ENCODE data around the gene TNK2. TPM values are rescaled to one million over a fixed set of nuclear protein-coding genes. Genes with fewer than 3 reads are reported as not detected.
"Not testable (repeated sequence)": the region's sequence is repeated elsewhere in the genome, so short reads cannot be mapped to it uniquely, and the experiment has no call there.

TNK2 gene
- polyA plus RNA-seq, 3 donors, result 0.84 to 131 (median 1.8) TPM

GRCh38 chr3:195903950-195904290 lies 4.4 kb downstream of the TNK2 start:
- Mint-ChIP-seq H3K4me1 (peaks cover 91% of the 10 kb centered on the region), H3K9me3 (peaks cover 0 to 1% (median 0%) of the 10 kb centered on the region in 7 donors), H3K27me3 (ENCODE audit: low read depth in 3 of 3) (peaks cover 0 to 1% (median 0%) of the 10 kb centered on the region in 3 donors), H3K36me3 (peaks cover 12 to 30% of the 10 kb centered on the region in 2 donors), H3K27ac (peak overlapping the region; percentile 99 to 100 (median 99)), H3K4me3 (peak overlapping the region; percentile 52 to 71)
- Histone ChIP-seq H3K27ac (ENCODE audit: low read depth in 1 of 2, low read length in 2 of 2) (peak overlapping the region; percentile 96 to 100), H4K20me1 (ENCODE audit: insufficient read depth, low read length) (peaks cover 6% of the 10 kb centered on the region), H3K27me3 (ENCODE audit: control insufficient read depth in 2 of 2, insufficient read depth in 2 of 2, low read length in 2 of 2) (no peaks in the 10 kb centered on the region), H2AFZ (ENCODE audit: insufficient read depth, low read depth, low read length, poor library complexity, severe bottlenecking) (no peak overlapping the region), H3K9me3 (replicated peaks in 1 of 2; ENCODE audit: control insufficient read depth in 1 of 2, insufficient read depth in 1 of 2, low read length in 2 of 2) (no peaks in the 10 kb centered on the region), H3K4me1 (ENCODE audit: control insufficient read depth in 1 of 2, insufficient read depth in 2 of 2, low read length in 2 of 2) (peaks cover 93 to 94% of the 10 kb centered on the region in 2 donors), H3K4me3 (replicated peaks in 1 of 3; ENCODE audit: low read depth in 2 of 3, low read length in 3 of 3) (peak overlapping the region in 1 of 3 experiments; percentile 56), H3K79me2 (ENCODE audit: insufficient read depth, low read length) (peaks cover 99% of the 10 kb centered on the region), H3K4me2 (replicated peaks; ENCODE audit: extremely low read depth, low read length, poor library complexity, severe bottlenecking) (peak overlapping the region; percentile 91), H3K9ac (ENCODE audit: insufficient read depth, low read length, poor library complexity, severe bottlenecking) (peak overlapping the region; percentile 57), H3K36me3 (replicated peaks in 1 of 2; ENCODE audit: control insufficient read depth in 1 of 2, insufficient read depth in 2 of 2, low read length in 2 of 2) (no peaks in the 10 kb centered on the region)
- WGBS (ENCODE audit: insufficient coverage), result 45% methylated on average over 4 of the region's 6 CpGs
- intact Hi-C loops (cut with micrococcal nuclease), result loop anchor here in 1 of 2 donors (10.0 kb wide), 4 partner anchors 301 to 1319 kb away; partner anchors contain the start of genes NRROS and PPP1R2
- no peak for TF ChIP-seq CTCF (IDR thresholded peaks at IDR 0.05)
- no peak for DNase-seq

- intact Hi-C loops (cut with micrococcal nuclease), result loop anchor here in 1 of 2 donors (10.0 kb wide), 4 partner anchors 302 to 1318 kb away; partner anchors contain the start of genes NRROS and PPP1R2
- Histone ChIP-seq H3K27ac (ENCODE audit: low read depth in 1 of 2, low read length in 2 of 2) (peak overlapping the region; percentile 96 to 100), H3K4me1 (ENCODE audit: control insufficient read depth in 1 of 2, insufficient read depth in 2 of 2, low read length in 2 of 2) (peaks cover 97% of the 10 kb centered on the region in 2 donors), H3K4me2 (replicated peaks; ENCODE audit: extremely low read depth, low read length, poor library complexity, severe bottlenecking) (peak overlapping the region; percentile 35), H3K4me3 (replicated peaks in 1 of 3; ENCODE audit: low read depth in 2 of 3, low read length in 3 of 3) (peak overlapping the region in 1 of 3 experiments; percentile 56), H3K9ac (ENCODE audit: insufficient read depth, low read length, poor library complexity, severe bottlenecking) (peak overlapping the region; percentile 86), H3K79me2 (ENCODE audit: insufficient read depth, low read length) (peaks cover 98% of the 10 kb centered on the region)
- Mint-ChIP-seq H3K4me3 (peak overlapping the region; percentile 30 to 39), H3K4me1 (peaks cover 96% of the 10 kb centered on the region), H3K27ac (peak overlapping the region; percentile 99 to 100 (median 99)), H3K36me3 (peaks cover 20 to 38% of the 10 kb centered on the region in 2 donors)
- WGBS (ENCODE audit: insufficient coverage), result 52% methylated on average over 7 of the region's 9 CpGs
- not testable (repeated sequence) for H3K9me3 ChIP-seq (replicated peaks in 1 of 2; ENCODE audit: control insufficient read depth in 1 of 2, insufficient read depth in 1 of 2, low read length in 2 of 2); H3K9me3 Mint-ChIP-seq; H2AFZ ChIP-seq (ENCODE audit: insufficient read depth, low read depth, low read length, poor library complexity, severe bottlenecking); H3K27me3 ChIP-seq (ENCODE audit: control insufficient read depth in 2 of 2, insufficient read depth in 2 of 2, low read length in 2 of 2); H4K20me1 ChIP-seq (ENCODE audit: insufficient read depth, low read length); H3K27me3 Mint-ChIP-seq (ENCODE audit: low read depth in 3 of 3); H3K36me3 ChIP-seq (replicated peaks in 1 of 2; ENCODE audit: control insufficient read depth in 1 of 2, insufficient read depth in 2 of 2, low read length in 2 of 2)
- peak in 1 of 3 donors; percentile 7 for DNase-seq
Measured at GRCh38 chr3:195902634-195903033, 5.7 kb downstream of the TNK2 start.

GRCh38 chr3:195901836-195902585 lies 6.3 kb downstream of the TNK2 start:
- H2AFZ ChIP-seq (ENCODE audit: insufficient read depth, low read depth, low read length, poor library complexity, severe bottlenecking); H4K20me1 ChIP-seq (ENCODE audit: insufficient read depth, low read length); H3K9me3 ChIP-seq (replicated peaks in 1 of 2; ENCODE audit: control insufficient read depth in 1 of 2, insufficient read depth in 1 of 2, low read length in 2 of 2); DNase-seq; H3K27me3 Mint-ChIP-seq (ENCODE audit: low read depth in 3 of 3); H3K27me3 ChIP-seq (ENCODE audit: control insufficient read depth in 2 of 2, insufficient read depth in 2 of 2, low read length in 2 of 2); H3K4me3 Mint-ChIP-seq; H3K36me3 ChIP-seq (replicated peaks in 1 of 2; ENCODE audit: control insufficient read depth in 1 of 2, insufficient read depth in 2 of 2, low read length in 2 of 2); H3K9me3 Mint-ChIP-seq: not testable (repeated sequence)
- Histone ChIP-seq H3K27ac (ENCODE audit: low read depth in 1 of 2, low read length in 2 of 2) (peak overlapping the region; percentile 96 to 100), H3K9ac (ENCODE audit: insufficient read depth, low read length, poor library complexity, severe bottlenecking) (peak overlapping the region; percentile 86), H3K79me2 (ENCODE audit: insufficient read depth, low read length) (peaks cover 97% of the 10 kb centered on the region), H3K4me3 (replicated peaks in 1 of 3; ENCODE audit: low read depth in 2 of 3, low read length in 3 of 3) (peak overlapping the region in 1 of 3 experiments; percentile 65), H3K4me1 (ENCODE audit: control insufficient read depth in 1 of 2, insufficient read depth in 2 of 2, low read length in 2 of 2) (peaks cover 97% of the 10 kb centered on the region in 2 donors), H3K4me2 (replicated peaks; ENCODE audit: extremely low read depth, low read length, poor library complexity, severe bottlenecking) (peak overlapping the region; percentile 62)
- H3K36me3 Mint-ChIP-seq, result peaks cover 23 to 38% of the 10 kb centered on the region in 2 donors
- intact Hi-C loops (cut with micrococcal nuclease), result loop anchor here in 1 of 2 donors (10.0 kb wide), 4 partner anchors 303 to 1317 kb away; partner anchors contain the start of genes NRROS and PPP1R2
- 75% methylated on average over 10 of the region's 16 CpGs for WGBS (ENCODE audit: insufficient coverage)
- H3K27ac Mint-ChIP-seq, result peak overlapping the region; percentile 99 to 100 (median 99)
- H3K4me1 Mint-ChIP-seq, result peaks cover 97% of the 10 kb centered on the region

Measured in CD14-positive monocyte (primary cell).